ENCODE measurements around the gene ARFIP2.

- TF ChIP-seq CTCF (conservative IDR thresholded peaks at IDR 0.05; ENCODE audit: low read depth, low read length) (peak; percentile 84), EZH2 (IDR thresholded peaks at IDR 0.05; ENCODE audit: borderline replicate concordance, low read depth, low read length, poor library complexity, severe bottlenecking) (no peak)
These were observed 24.6 kb upstream of the ARFIP2 start for GRCh38 chr11:6505577-6506240.
